NCI-H226 (cell line): ENCODE results near the gene NACA.
A peak's percentile ranks its signal among the peaks of the same experiment; 100 is the strongest.
"Not testable (repeated sequence)": the region's sequence is repeated elsewhere in the genome, so short reads cannot be mapped to it uniquely, and the experiment has no call there.

Experiments
- DNase-seq: peaks from one replicate; pipeline ENCODE4 v3.0.0-alpha.2; 2015

Gene NACA

GRCh38 chr12:56723889-56724700 is 1.0 kb downstream of the NACA start:
- peak; percentile 25 for DNase-seq

- no peak for DNase-seq
Observed at GRCh38 chr12:56723352-56723751, 1.7 kb downstream of the NACA start.

GRCh38 chr12:56722832-56723231 is 2.3 kb downstream of the NACA start:
- no peak for DNase-seq

GRCh38 chr12:56721721-56722120 is 3.4 kb downstream of the NACA start:
- DNase-seq = no peak

GRCh38 chr12:56721216-56721615 is 3.9 kb downstream of the NACA start:
- no peak for DNase-seq

GRCh38 chr12:56720731-56721151 is 4.4 kb downstream of the NACA start:
- no peak for DNase-seq

GRCh38 chr12:56719056-56719455 is 6.0 kb downstream of the NACA start:
- DNase-seq = no peak

- no peak for DNase-seq
Observed at GRCh38 chr12:56718636-56719035, 6.5 kb downstream of the NACA start.

- no peak for DNase-seq
Observed at GRCh38 chr12:56718149-56718548, 7.0 kb downstream of the NACA start.

- no peak for DNase-seq
Observed at GRCh38 chr12:56716933-56717880, 7.9 kb downstream of the NACA start.

- no peak for DNase-seq
Observed at GRCh38 chr12:56716458-56716857, 8.6 kb downstream of the NACA start.

GRCh38 chr12:56715798-56716197 is 9.3 kb downstream of the NACA start:
- DNase-seq = no peak

- no peak for DNase-seq
Observed at GRCh38 chr12:56714431-56714929, 10.6 kb downstream of the NACA start.

- DNase-seq = no peak
Observed at GRCh38 chr12:56713345-56713744, 11.8 kb downstream of the NACA start.

- no peak for DNase-seq
Observed at GRCh38 chr12:56709759-56710376, 15.2 kb downstream of the NACA start.

GRCh38 chr12:56704522-56704921 is 20.6 kb downstream of the NACA start:
- DNase-seq = not testable (repeated sequence)

- no peak for DNase-seq
Observed at GRCh38 chr12:56699020-56699661, 26.0 kb downstream of the NACA start.

- no peak for DNase-seq
Observed at GRCh38 chr12:56695327-56696101, 29.6 kb downstream of the NACA start.

- no peak for DNase-seq
Observed at GRCh38 chr12:56694161-56694560, 30.9 kb downstream of the NACA start.

- DNase-seq = no peak
Observed at GRCh38 chr12:56688846-56689109, 36.3 kb downstream of the NACA start.

- peak; percentile 100 for DNase-seq
Observed at GRCh38 chr12:56688129-56688845, 36.8 kb downstream of the NACA start, which contains the start of gene PTGES3. Gene PTGES3 (minus strand): TSS chr12:56688284. CDS start chr12:56687999, 285 bp downstream.
